A549 (cell line): ENCODE results near the gene TACC2. TPM values are rescaled to one million over a fixed set of nuclear protein-coding genes. Genes with fewer than 3 reads are reported as not detected.

Experiments
- ATAC-seq, 2 experiments: fragments of 200-7000 bp in 1 of 2; fragments of >200 bp in 1 of 2; cut with Nextera tagmentation in 1 of 2; cut with Tn5 transposase in 1 of 2; 3 replicates each; pipeline versions ENCODE4 v1.8.0 to v1.9.1; 2018 to 2020; ENCODE audit warnings: mild to moderate bottlenecking in 1 of 2, moderate library complexity in 1 of 2
- CTCF ChIA-PET: fragments of 300-600 bp; sonication (Branson Sonifier 250); formaldehyde crosslinking; extraction: SDS; loops from one replicate; lab custom pipeline; 2021; ENCODE audit warnings: antibody characterized with exemption, inconsistent platforms; lab: Yijun Ruan, JAX
- POLR2A ChIA-PET: fragments of 350-600 bp; formaldehyde crosslinking; extraction: SDS; loops from one replicate; lab custom pipeline; 2021; ENCODE audit warnings: antibody characterized with exemption, inconsistent platforms; lab: Yijun Ruan, JAX
- DNase-seq, 2 experiments: peaks; one replicate each; pipeline versions ENCODE4 v3.0.0 to v3.0.0-alpha.2; 2011 to 2016; ENCODE audit warnings: low read depth in 1 of 2, low spot score in 1 of 2
- FAIRE-seq: peaks from 2 replicates; lab custom pipeline; 2011; peaks lifted over from hg19 to GRCh38; lab: Jason Lieb, UNC
- H3K27ac ChIP-seq, 2 experiments: fragments of >200 bp; sonication (Bioruptor Twin); formaldehyde crosslinking; 3 replicates each; pipeline ENCODE4 v1.5.1; 2016 to 2017
- H3K4me1 ChIP-seq: fragments of >200 bp; sonication (Bioruptor Twin); formaldehyde crosslinking; 3 replicates; pipeline ENCODE4 v1.6.1; 2016
- H3K4me2 ChIP-seq: fragments of >200 bp; sonication (Bioruptor Twin); formaldehyde crosslinking; 3 replicates; pipeline ENCODE4 v1.6.1; 2016
- H3K4me3 ChIP-seq: fragments of >200 bp; sonication (Bioruptor Twin); formaldehyde crosslinking; 3 replicates; pipeline ENCODE4 v1.5.1; 2016
- H3K9me3 ChIP-seq: fragments of >200 bp; sonication (Bioruptor Twin); formaldehyde crosslinking; 3 replicates; pipeline ENCODE4 v1.6.1; 2016
- ATOH8 ChIP-seq: fragments of 250-450 bp; sonication (Bioruptor Pico); IDR thresholded peaks from 2 replicates; pipeline ENCODE4 v1.5.0; 2020; ENCODE audit warnings: low read depth, mild to moderate bottlenecking, moderate library complexity
- CEBPB ChIP-seq, 2 experiments: fragments of >200 bp in 1 of 2; sonication (Bioruptor Twin) in 1 of 2; formaldehyde crosslinking in 1 of 2; IDR thresholded peaks; 2 replicates each; pipeline ENCODE4 v1.6.1; 2012 to 2016
- EP300 ChIP-seq, 2 experiments: fragments of >200 bp; sonication (Bioruptor Twin); formaldehyde crosslinking; IDR thresholded peaks; 2 replicates in 1 of 2; 3 replicates in 1 of 2; pipeline ENCODE4 v1.6.1; 2016 to 2017
- HDAC2 ChIP-seq: fragments of 200-600 bp; sonication (generic); IDR thresholded peaks from 2 replicates; pipeline ENCODE4 v1.6.1; 2016
- KDM1A ChIP-seq: fragments of 200-600 bp; sonication (generic); IDR thresholded peaks from 2 replicates; pipeline ENCODE4 v1.6.1; 2016; ENCODE audit warnings: low read depth, mild to moderate bottlenecking
- KDM5A ChIP-seq: fragments of 200-600 bp; sonication (generic); IDR thresholded peaks from 2 replicates; pipeline ENCODE4 v1.6.1; 2016; ENCODE audit warnings: antibody characterized with exemption, mild to moderate bottlenecking
- NFE2L2 ChIP-seq: fragments of 150-350 bp; conservative IDR thresholded peaks from 2 replicates; pipeline ENCODE4 v1.6.1; 2014; ENCODE audit warnings: low read length
- PHF8 ChIP-seq: fragments of 200-600 bp; sonication (generic); IDR thresholded peaks from 2 replicates; pipeline ENCODE4 v1.6.1; 2016; ENCODE audit warnings: low read depth, mild to moderate bottlenecking, antibody characterized with exemption, moderate library complexity, borderline replicate concordance
- RAD21 ChIP-seq, 2 experiments: fragments of >200 bp in 1 of 2; sonication (Bioruptor Twin) in 1 of 2; formaldehyde crosslinking in 1 of 2; IDR thresholded peaks in 1 of 2; conservative IDR thresholded peaks in 1 of 2; 2 replicates in 1 of 2; 3 replicates in 1 of 2; pipeline ENCODE4 v1.6.1; 2012 to 2018; ENCODE audit warnings: inconsistent platforms in 1 of 2
- RARB ChIP-seq: fragments of 250-450 bp; sonication (Bioruptor Pico); IDR thresholded peaks from 2 replicates; pipeline ENCODE4 v1.8.0; 2021; ENCODE audit warnings: mild to moderate bottlenecking, moderate library complexity
- ZC3H11A ChIP-seq: fragments of 450-650 bp; IDR thresholded peaks from 2 replicates; pipeline ENCODE4 v1.6.1; 2014; ENCODE audit warnings: antibody characterized with exemption, mild to moderate bottlenecking
- ZNF302 ChIP-seq: fragments of 250-450 bp; sonication (Bioruptor Pico); IDR thresholded peaks from 2 replicates; pipeline ENCODE4 v1.9.0; 2021; ENCODE audit warnings: inconsistent platforms, mild to moderate bottlenecking, moderate library complexity
- ZSCAN20 ChIP-seq: fragments of 250-450 bp; sonication (Bioruptor Pico); IDR thresholded peaks from 2 replicates; pipeline ENCODE4 v1.8.0; 2022; ENCODE audit warnings: mild to moderate bottlenecking, moderate library complexity
- WGBS: methylation state at CpG from one replicate; pipeline ENCODE4 v1.1.6; 2017; ENCODE audit errors: missing lambda C conversion rate; 5-methylcytosine and 5-hydroxymethylcytosine counted together
- polyA plus RNA-seq, 4 experiments: library from polyadenylated mRNA; depleted of rRNA in 3 of 4; stranded (reverse); fragments of >200 nt; fragmentation: RNase III in 1 of 4; extraction: RNeasy Plus Mini Kit Qiagen cat#74134 plus additional on column Dnase treatment in 1 of 4; gene quantifications; 2 replicates in 3 of 4; 3 replicates in 1 of 4; pipeline ENCODE4 v1.2.3, GENCODE V29; 2011 to 2017
- TF ChIP-seq, protein P1 (sequence below): fragments of 150-350 bp; IDR thresholded peaks from 2 replicates; pipeline ENCODE4 v1.6.1; 2014; ENCODE audit warnings: low read depth, mild to moderate bottlenecking, low read length

Gene TACC2
- polyA plus RNA-seq, 2 of the 4 experiments (the other 2 are of a cell fraction) = 83.3 to 128 TPM

- TF ChIP-seq ATOH8 (CRISPR knock-in tag) = no peak
Measured at GRCh38 chr10:122182308-122182707, 193.3 kb downstream of the TACC2 start (continued).

GRCh38 chr10:122184254-122184653 is 195.3 kb downstream of the TACC2 start:
- WGBS = 84% methylated on average over 6 of the region's 6 CpGs
- no peak overlapping the region for H3K4me3 ChIP-seq
- TF ChIP-seq NFE2L2 (no peak), RAD21 (conservative IDR thresholded peaks at IDR 0.05 in 1 of 2, IDR thresholded peaks at IDR 0.05 in 1 of 2) (no peak), CEBPB (IDR thresholded peaks at IDR 0.05) (no peak)
- TF ChIP-seq, all 56 proteins: peak for 0
- Histone ChIP-seq H3K27ac (peak overlapping the region; percentile 59 to 82; a peak in 5 of 6 replicates), H3K4me2 (peak overlapping the region; percentile 50), H3K9me3 (no peaks in the 10 kb centered on the region), H3K4me1 (peaks cover 64% of the 10 kb centered on the region)
- CTCF ChIA-PET = interaction anchor here (0.6 to 3.4 kb wide), 6 partner anchors 15 to 120 kb away, joined by 3 to 14 read pairs (median 4); no protein-coding TSS in a partner anchor
- FAIRE-seq (no peak), DNase-seq (no peak), ATAC-seq (no peak)
- POLR2A ChIA-PET = interaction anchor here (0.6 kb wide), 1 partner anchor 942 kb away, joined by 12 read pairs; no protein-coding TSS in a partner anchor

DNA sequence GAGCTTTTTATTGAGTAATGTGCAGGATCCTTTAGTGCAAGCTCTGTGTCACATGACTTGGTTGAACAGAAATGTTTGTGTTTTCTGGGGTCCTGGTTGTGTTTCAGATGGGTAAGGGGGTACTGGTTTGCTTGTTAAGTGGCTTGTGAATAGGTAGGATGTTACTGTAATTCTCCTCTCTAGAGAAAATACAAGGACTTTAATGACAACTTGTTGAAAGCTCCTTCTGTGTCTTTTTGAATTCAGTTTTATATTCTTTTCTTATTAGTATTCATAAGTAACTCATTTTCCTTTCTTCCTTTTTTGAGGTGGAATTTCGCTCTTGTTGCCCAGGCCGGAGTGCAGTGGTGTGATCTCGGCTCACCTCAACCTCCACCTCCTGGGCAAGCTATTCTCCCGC is 196.7 kb downstream of the TACC2 start:
- Histone ChIP-seq H3K27ac (no peak overlapping the region), H3K4me2 (no peak overlapping the region), H3K9me3 (no peaks in the 10 kb centered on the region), H3K4me3 (no peak overlapping the region), H3K4me1 (peaks cover 66% of the 10 kb centered on the region)
- ChIA-PET POLR2A (no interaction called here), CTCF (interaction anchor here (0.7 to 3.4 kb wide), 4 partner anchors 32 to 73 kb away, joined by 3 to 14 read pairs (median 6); no protein-coding TSS in a partner anchor)
- FAIRE-seq = no peak
- no peak for DNase-seq
- ATAC-seq = no peak
- no peak for TF ChIP-seq ZC3H11A
- TF ChIP-seq, protein P1, sequence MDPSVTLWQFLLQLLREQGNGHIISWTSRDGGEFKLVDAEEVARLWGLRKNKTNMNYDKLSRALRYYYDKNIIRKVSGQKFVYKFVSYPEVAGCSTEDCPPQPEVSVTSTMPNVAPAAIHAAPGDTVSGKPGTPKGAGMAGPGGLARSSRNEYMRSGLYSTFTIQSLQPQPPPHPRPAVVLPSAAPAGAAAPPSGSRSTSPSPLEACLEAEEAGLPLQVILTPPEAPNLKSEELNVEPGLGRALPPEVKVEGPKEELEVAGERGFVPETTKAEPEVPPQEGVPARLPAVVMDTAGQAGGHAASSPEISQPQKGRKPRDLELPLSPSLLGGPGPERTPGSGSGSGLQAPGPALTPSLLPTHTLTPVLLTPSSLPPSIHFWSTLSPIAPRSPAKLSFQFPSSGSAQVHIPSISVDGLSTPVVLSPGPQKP = no peak
- TF ChIP-seq KDM5A = no peak
- TF ChIP-seq KDM1A = no peak
- TF ChIP-seq EP300 (IDR thresholded peaks at IDR 0.05) = no peak
- TF ChIP-seq PHF8 = no peak
- WGBS = 100% methylated on average over 4 of the region's 4 CpGs

- FAIRE-seq (no peak), ATAC-seq (no peak), DNase-seq (no peak)
- ChIA-PET POLR2A (no interaction called here), CTCF (interaction anchor here (0.6 to 2.0 kb wide), 6 partner anchors 11 to 231 kb away, joined by 3 to 7 read pairs (median 4); no protein-coding TSS in a partner anchor)
- peaks cover 52% of the 10 kb centered on the region for H3K4me1 ChIP-seq
- 87% methylated on average over 19 of the region's 19 CpGs for WGBS
- H3K27ac ChIP-seq = peak overlapping the region in 1 of 2 experiments; percentile 17; a peak in 1 of 6 replicates
- H3K4me2 ChIP-seq = no peak overlapping the region
- no peak overlapping the region for H3K4me3 ChIP-seq
- TF ChIP-seq PHF8 (no peak), CEBPB (IDR thresholded peaks at IDR 0.05) (no peak), HDAC2 (no peak), ZSCAN20 (CRISPR knock-in tag) (no peak), RARB (CRISPR knock-in tag) (no peak), ZNF302 (no peak)
- no peaks in the 10 kb centered on the region for H3K9me3 ChIP-seq
Measured at GRCh38 chr10:122186816-122187810, 198.2 kb downstream of the TACC2 start.
